K562 (cell line): ENCODE data around the gene CHMP5. TPM values are rescaled to one million over a fixed set of nuclear protein-coding genes. Genes with fewer than 3 reads are reported as not detected.

Source experiments
- ATAC-seq: fragments of 200-7000 bp; cut with Tn5 transposase; 3 replicates; pipeline ENCODE4 v1.9.1; 2020; ENCODE audit warnings: moderate library complexity
- BruUV-seq: library from RNA; stranded (reverse); fragments of 400-500 nt; replicated peaks from 2 replicates; lab custom pipeline; 2021; lab: Mats Ljungman, UMichigan
- CTCF ChIA-PET: fragments of 300-600 bp; formaldehyde crosslinking; extraction: SDS; loops from one replicate; lab custom pipeline; 2021; ENCODE audit warnings: low intra/inter-chr PET ratio; lab: Yijun Ruan, JAX
- POLR2A ChIA-PET: fragments of 300-600, 350-650 bp; sonication (Branson Sonifier 250); formaldehyde crosslinking; extraction: SDS; loops from one replicate; lab custom pipeline; 2021; ENCODE audit warnings: antibody characterized with exemption, inconsistent platforms; lab: Yijun Ruan, JAX
- DNase-seq, 4 experiments: peaks; one replicate each; pipeline versions ENCODE4 v3.0.0 to v3.0.0-alpha.2; 2011 to 2018; ENCODE audit warnings: low spot score in 3 of 4, mixed read lengths in 3 of 4; ENCODE audit errors: extremely low read depth in 1 of 4
- FAIRE-seq: peaks from 2 replicates; lab custom pipeline; 2011; peaks lifted over from hg19 to GRCh38; lab: Jason Lieb, UNC
- H2AFZ ChIP-seq: 2 replicates; pipeline ENCODE4 v1.6.0; 2011; ENCODE audit warnings: low read depth, low read length, control low read depth, inconsistent platforms
- H3K27ac ChIP-seq: fragments of 200-600 bp; 3 replicates; pipeline ENCODE4 v1.8.0; 2011; ENCODE audit warnings: low read depth, mild to moderate bottlenecking, control low read depth, inconsistent platforms, low read length, moderate library complexity, mixed read lengths; ENCODE audit errors: extremely low read depth
- H3K27me3 ChIP-seq, 2 experiments: fragments of 300-600 bp in 1 of 2; 2 replicates in 1 of 2; 3 replicates in 1 of 2; pipeline versions ENCODE4 v1.6.0 to v1.8.0; 2011; ENCODE audit warnings: inconsistent platforms in 2 of 2, low read length in 2 of 2, mild to moderate bottlenecking in 1 of 2, mixed read lengths in 1 of 2, moderate library complexity in 1 of 2; ENCODE audit not compliant: control insufficient read depth in 2 of 2, insufficient read depth in 2 of 2
- H3K36me3 ChIP-seq: fragments of 300-600 bp; 3 replicates; pipeline ENCODE4 v1.8.0; 2011; ENCODE audit warnings: mild to moderate bottlenecking, low read length, inconsistent platforms; ENCODE audit not compliant: control insufficient read depth, insufficient read depth
- H3K4me1 ChIP-seq, 2 experiments: fragments of 200-600 bp in 1 of 2; replicated peaks in 1 of 2; 2 replicates in 1 of 2; 3 replicates in 1 of 2; pipeline versions ENCODE4 v1.5.1 to v1.8.0; 2011; ENCODE audit warnings: inconsistent platforms in 2 of 2, low read length in 2 of 2, mild to moderate bottlenecking in 1 of 2, mixed read lengths in 1 of 2, moderate library complexity in 1 of 2; ENCODE audit not compliant: control insufficient read depth in 2 of 2, insufficient read depth in 2 of 2
- H3K4me2 ChIP-seq: 2 replicates; pipeline ENCODE4 v1.6.1; 2011; ENCODE audit warnings: low read length, control low read depth, inconsistent platforms, mixed read lengths; ENCODE audit not compliant: insufficient read depth
- H3K4me3 ChIP-seq: fragments of 200-600 bp; sonication (generic), shearing (Covaris generic); 2 replicates; pipeline ENCODE4 v1.5.1; 2016; ENCODE audit warnings: control low read depth, inconsistent platforms
- H3K79me2 ChIP-seq: fragments of 200-600 bp; 3 replicates; pipeline ENCODE4 v1.8.0; 2011; ENCODE audit warnings: low read length, inconsistent platforms; ENCODE audit not compliant: control insufficient read depth, insufficient read depth
- H3K9ac ChIP-seq, 2 experiments: 2 replicates each; pipeline versions ENCODE4 v1.6.0 to v1.6.1; 2011; ENCODE audit warnings: low read depth in 2 of 2, low read length in 2 of 2, control low read depth in 1 of 2, inconsistent platforms in 1 of 2, mild to moderate bottlenecking in 1 of 2, mixed read lengths in 1 of 2; ENCODE audit not compliant: insufficient read depth in 1 of 2
- H3K9me1 ChIP-seq: one replicate; pipeline ENCODE4 v1.6.0; 2011; ENCODE audit warnings: inconsistent platforms, mild to moderate bottlenecking, low read length, moderate library complexity; ENCODE audit not compliant: control insufficient read depth, insufficient read depth
- H3K9me3 ChIP-seq: replicated peaks from 2 replicates; pipeline ENCODE4 v1.5.1; 2011; ENCODE audit warnings: low read depth, low read length, inconsistent platforms; ENCODE audit not compliant: control insufficient read depth, insufficient read depth
- H4K20me1 ChIP-seq: replicated peaks from 2 replicates; pipeline ENCODE4 v1.6.1; 2011; ENCODE audit warnings: low read length, inconsistent platforms, mixed read lengths; ENCODE audit not compliant: control insufficient read depth, insufficient read depth
- FOXA1 ChIP-seq: fragments of 450-650 bp; IDR thresholded peaks from 2 replicates; pipeline ENCODE4 v1.6.1; 2016; ENCODE audit warnings: mild to moderate bottlenecking, borderline replicate concordance
- HMBOX1 ChIP-seq: sonication (generic); IDR thresholded peaks from 2 replicates; pipeline ENCODE4 v1.6.1; 2016
- POLR2A ChIP-seq: fragments of 450-650 bp; conservative IDR thresholded peaks from 2 replicates; pipeline ENCODE4 v1.6.1; 2016
- RBBP5 ChIP-seq: fragments of 200-600 bp; sonication (generic); IDR thresholded peaks from 2 replicates; pipeline ENCODE4 v1.6.1; 2012; ENCODE audit warnings: borderline replicate concordance, mild to moderate bottlenecking, low read length, control low read depth, inconsistent platforms; ENCODE audit not compliant: insufficient read depth, poor library complexity, severe bottlenecking
- ZNF224 ChIP-seq: sonication (generic); formaldehyde crosslinking; IDR thresholded peaks from 2 replicates; pipeline ENCODE4 v1.8.0; 2022; ENCODE audit warnings: mild to moderate bottlenecking, missing genetic modification reagents
- WGBS: fragments of 100-300 bp; shearing (Covaris generic); methylation state at CpG from one replicate; pipeline ENCODE4 v1.1.6; 2016; ENCODE audit warnings: low coverage, mixed read lengths; ENCODE audit not compliant: insufficient coverage; ENCODE audit errors: missing lambda C conversion rate; 5-methylcytosine and 5-hydroxymethylcytosine counted together
- in situ Hi-C: fragments of 300-500 bp; cut with MboI; formaldehyde crosslinking; loops from 4 replicates; pipeline ENCODE4 v1.15.0; 2018; ENCODE audit warnings: inconsistent platforms, mixed read lengths
- intact Hi-C: fragments of 100-400 bp; cut with micrococcal nuclease; formaldehyde crosslinking; loops from 2 replicates; pipeline ENCODE4 v1.14.2; 2022
- polyA plus RNA-seq, 8 experiments: library from polyadenylated mRNA; depleted of rRNA in 4 of 8; stranded (reverse) in 5 of 8; unstranded in 3 of 8; fragments of >200 nt; fragmentation: Nextera tagmentation in 2 of 8; fragmentation: Illumina TruSeq in 1 of 8; extraction: Ambion mirVana in 2 of 8; extraction: Trizol in 1 of 8; gene quantifications; 2 replicates each; pipeline versions ENCODE4 v1.2.1 to v1.2.3, GENCODE V29; 2011 to 2014; ENCODE audit warnings: inconsistent platforms in 1 of 8, missing spikeins in 1 of 8
- total RNA-seq, 7 experiments: library from RNA; depleted of rRNA in 6 of 7; stranded (reverse); fragments of >200 nt in 6 of 7; fragmentation: Illumina TruSeq in 2 of 7; extraction: Trizol in 2 of 7; gene quantifications; 2 replicates each; pipeline versions ENCODE4 v1.2.1 to v1.2.3, GENCODE V29; 2011 to 2021; ENCODE audit warnings: low replicate concordance in 1 of 7

Gene CHMP5
- total and polyA plus RNA-seq, 9 of the 15 experiments (the other 6 are each of a cell fraction or from before 2014, with no cell fraction given) = 36.0 to 105 (median 54.9) TPM

GRCh38 chr9:33254211-33254610, 10.6 kb upstream of the CHMP5 start:
- POLR2A ChIA-PET = interaction anchor here (3.9 kb wide), 1 partner anchor 10 kb away, joined by 23 read pairs; the partner anchor contains the start of genes BAG1 and CHMP5
- peaks cover 3% of the 10 kb centered on the region for H3K9me1 ChIP-seq
- peaks cover 66% of the 10 kb centered on the region for H3K36me3 ChIP-seq
- no TSS peak for BruUV-seq
- ATAC-seq (no peak), FAIRE-seq (no peak), DNase-seq (no peak)
- no peaks in the 10 kb centered on the region for H3K27me3 ChIP-seq
- H3K79me2 ChIP-seq = peaks cover 7% of the 10 kb centered on the region
- no peaks in the 10 kb centered on the region for H3K9me3 ChIP-seq
- H3K4me1 ChIP-seq = no peaks in the 10 kb centered on the region
- in situ Hi-C loops = no loop called here
- no peak overlapping the region for H3K4me3 ChIP-seq
- 90% methylated on average over 2 of the region's 4 CpGs for WGBS
- no peak overlapping the region for H3K4me2 ChIP-seq
- H4K20me1 ChIP-seq = no peaks in the 10 kb centered on the region; the same call in 1 of the 2 replicates
- H3K9ac ChIP-seq = no peak overlapping the region
- intact Hi-C loops = no loop called here
- H2AFZ ChIP-seq = no peak overlapping the region
- CTCF ChIA-PET = interaction anchor here (0.5 to 0.9 kb wide), 2 partner anchors 468 to 809 kb away, joined by 3 read pairs; no protein-coding TSS in a partner anchor
- H3K27ac ChIP-seq = no peak overlapping the region
- TF ChIP-seq RBBP5 = no peak
- no peak for TF ChIP-seq ZNF224 (CRISPR knock-in tag)
- TF ChIP-seq HMBOX1 = no peak
- 0 out of 2 replicates have a peak, but pooled peaks have one; percentile 6 for TF ChIP-seq POLR2A
- no peak for TF ChIP-seq FOXA1
